OCI-LY7 (cell line): ENCODE data around the gene ZBTB49. TPM values are rescaled to one million over a fixed set of nuclear protein-coding genes. Genes with fewer than 3 reads are reported as not detected.

ENCODE experiments used
- BruUV-seq: library from RNA; stranded (reverse); fragments of 400-500 nt; replicated peaks from 2 replicates; lab custom pipeline; 2021; lab: Mats Ljungman, UMichigan
- CTCF ChIA-PET: fragments of 300-600 bp; sonication (Branson Sonifier 250); formaldehyde crosslinking; loops from one replicate; lab custom pipeline; 2022; ENCODE audit warnings: antibody characterized with exemption; ENCODE audit not compliant: unreplicated experiment; lab: Charles Lee
- POLR2A ChIA-PET: fragments of 300-600 bp; sonication (Branson Sonifier 250); formaldehyde crosslinking; loops from one replicate; lab custom pipeline; 2022; ENCODE audit warnings: antibody characterized with exemption; lab: Charles Lee
- DNase-seq: peaks from one replicate; pipeline ENCODE4 v3.0.0-alpha.2; 2015; ENCODE audit warnings: low spot score
- H2AFZ ChIP-seq: fragments of 200-600 bp; sonication (generic), shearing (Covaris generic); 2 replicates; pipeline ENCODE4 v1.6.1; 2014; ENCODE audit warnings: mild to moderate bottlenecking, antibody characterized with exemption, low read length, moderate library complexity
- H3K27ac ChIP-seq: fragments of 200-600 bp; sonication (generic); 2 replicates; pipeline ENCODE4 v1.5.1; 2014; ENCODE audit warnings: mixed run types, low read depth, mild to moderate bottlenecking, moderate library complexity, low read length, inconsistent platforms; ENCODE audit not compliant: poor library complexity, severe bottlenecking
- H3K36me3 ChIP-seq: fragments of 200-600 bp; sonication (generic); 2 replicates; pipeline ENCODE4 v1.6.1; 2014; ENCODE audit warnings: mild to moderate bottlenecking, antibody characterized with exemption, low read length, moderate library complexity, mixed read lengths; ENCODE audit not compliant: insufficient read depth
- H3K4me1 ChIP-seq: fragments of 200-600 bp; sonication (generic); 2 replicates; pipeline ENCODE4 v1.5.1; 2014; ENCODE audit warnings: mild to moderate bottlenecking, low read length; ENCODE audit not compliant: insufficient read depth, poor library complexity, severe bottlenecking
- H3K4me2 ChIP-seq: fragments of 200-600 bp; sonication (generic); 2 replicates; pipeline ENCODE4 v1.6.1; 2014; ENCODE audit warnings: mild to moderate bottlenecking, low read length
- H3K4me3 ChIP-seq: fragments of 200-600 bp; sonication (generic); 2 replicates; pipeline ENCODE4 v1.5.1; 2014; ENCODE audit warnings: mild to moderate bottlenecking, low read depth, low read length; ENCODE audit not compliant: poor library complexity, severe bottlenecking
- H3K79me2 ChIP-seq: fragments of 200-600 bp; sonication (generic); 2 replicates; pipeline ENCODE4 v1.6.1; 2016; ENCODE audit warnings: low read depth, mild to moderate bottlenecking, low read length, moderate library complexity, mixed read lengths; ENCODE audit not compliant: insufficient read depth
- H3K9me2 ChIP-seq: fragments of 200-600 bp; sonication (generic); 2 replicates; pipeline ENCODE4 v1.6.1; 2016; ENCODE audit warnings: mild to moderate bottlenecking, low read length, mixed read lengths; ENCODE audit not compliant: insufficient read depth
- H3K9me3 ChIP-seq: fragments of 200-600 bp; sonication (generic); 2 replicates; pipeline ENCODE4 v1.6.1; 2014; ENCODE audit warnings: mild to moderate bottlenecking, mixed run types, low read length, mixed read lengths
- H4K20me1 ChIP-seq: fragments of 200-600 bp; sonication (generic); 2 replicates; pipeline ENCODE4 v1.6.1; 2014; ENCODE audit warnings: mild to moderate bottlenecking, antibody characterized with exemption, low read length, moderate library complexity, mixed read lengths; ENCODE audit not compliant: insufficient read depth
- EZH2phosphoT487 ChIP-seq: fragments of 200-600 bp; sonication (generic); IDR thresholded peaks from 2 replicates; pipeline ENCODE4 v1.6.1; 2018; ENCODE audit warnings: low read depth, borderline replicate concordance, mild to moderate bottlenecking, mixed run types, antibody characterized with exemption, low read length, moderate library complexity, mixed read lengths
- intact Hi-C: fragments of 100-400 bp; cut with micrococcal nuclease; formaldehyde crosslinking; loops from one replicate; pipeline ENCODE4 v1.10.0; 2022; ENCODE audit not compliant: unreplicated experiment
- total RNA-seq, 2 experiments: library from RNA; depleted of rRNA in 1 of 2; stranded (reverse); fragments of >200 nt in 1 of 2; shearing (Covaris generic) in 1 of 2; gene quantifications; 2 replicates each; pipeline ENCODE4 v1.2.3, GENCODE V29; 2014 to 2022
- TF ChIP-seq, protein P1 (sequence below): fragments of 200-600 bp; sonication (generic); conservative IDR thresholded peaks from 2 replicates; pipeline ENCODE4 v1.5.1; 2014; ENCODE audit warnings: mild to moderate bottlenecking, antibody characterized with exemption, low read length, moderate library complexity, mixed read lengths

Gene ZBTB49
- total RNA-seq, 2 experiments from 2014 or later: 6.5 to 8.7 TPM

DNA sequence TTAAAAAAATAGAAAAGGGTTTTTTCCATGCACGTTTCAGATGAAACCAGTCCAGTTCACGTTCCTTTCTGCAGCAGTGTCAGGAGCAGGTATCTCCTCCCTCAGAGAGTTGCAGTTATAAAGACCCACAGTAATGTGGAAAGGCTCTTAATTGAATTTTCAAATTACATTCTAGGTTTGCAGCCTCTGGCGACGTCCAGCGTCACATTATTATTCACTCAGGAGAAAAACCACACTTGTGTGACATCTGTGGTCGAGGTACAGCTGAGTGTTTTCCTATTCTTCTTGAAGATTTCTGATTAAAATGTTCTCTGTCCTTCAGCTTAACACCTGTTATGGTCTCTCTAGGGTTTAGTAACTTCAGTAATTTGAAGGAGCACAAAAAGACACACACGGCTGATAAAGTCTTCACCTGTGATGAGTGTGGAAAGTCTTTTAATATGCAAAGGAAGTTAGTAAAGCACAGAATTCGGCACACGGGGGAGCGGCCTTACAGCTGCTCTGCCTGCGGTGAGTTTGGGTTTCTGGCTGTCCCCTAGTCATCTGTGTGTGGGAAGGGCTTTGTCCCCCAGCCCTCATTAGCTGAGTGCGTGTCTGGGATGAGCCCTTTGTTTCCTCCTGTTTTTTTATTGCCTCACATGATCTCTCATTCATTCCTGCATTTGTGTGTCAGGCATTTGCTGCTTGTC, 25.6 kb downstream of the ZBTB49 start:
- H3K36me3 ChIP-seq: peaks cover 25% of the 10 kb centered on the region; the same call in 1 of the 2 replicates
- H3K9me2 ChIP-seq: no peaks in the 10 kb centered on the region
- intact Hi-C loops: loop anchor here (2.0 kb wide), 1 partner anchor 25 kb away; the partner anchor contains the start of genes LYAR and ZBTB49
- no peak for TF ChIP-seq EZH2phosphoT487
- TF ChIP-seq, protein P1, sequence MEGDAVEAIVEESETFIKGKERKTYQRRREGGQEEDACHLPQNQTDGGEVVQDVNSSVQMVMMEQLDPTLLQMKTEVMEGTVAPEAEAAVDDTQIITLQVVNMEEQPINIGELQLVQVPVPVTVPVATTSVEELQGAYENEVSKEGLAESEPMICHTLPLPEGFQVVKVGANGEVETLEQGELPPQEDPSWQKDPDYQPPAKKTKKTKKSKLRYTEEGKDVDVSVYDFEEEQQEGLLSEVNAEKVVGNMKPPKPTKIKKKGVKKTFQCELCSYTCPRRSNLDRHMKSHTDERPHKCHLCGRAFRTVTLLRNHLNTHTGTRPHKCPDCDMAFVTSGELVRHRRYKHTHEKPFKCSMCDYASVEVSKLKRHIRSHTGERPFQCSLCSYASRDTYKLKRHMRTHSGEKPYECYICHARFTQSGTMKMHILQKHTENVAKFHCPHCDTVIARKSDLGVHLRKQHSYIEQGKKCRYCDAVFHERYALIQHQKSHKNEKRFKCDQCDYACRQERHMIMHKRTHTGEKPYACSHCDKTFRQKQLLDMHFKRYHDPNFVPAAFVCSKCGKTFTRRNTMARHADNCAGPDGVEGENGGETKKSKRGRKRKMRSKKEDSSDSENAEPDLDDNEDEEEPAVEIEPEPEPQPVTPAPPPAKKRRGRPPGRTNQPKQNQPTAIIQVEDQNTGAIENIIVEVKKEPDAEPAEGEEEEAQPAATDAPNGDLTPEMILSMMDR: no peak
- H3K9me3 ChIP-seq: no peaks in the 10 kb centered on the region
- H3K4me2 ChIP-seq: peak overlapping the region; percentile 43
- peak; percentile 71 for DNase-seq
- CTCF ChIA-PET: no interaction called here
- H3K4me1 ChIP-seq: peaks cover 48% of the 10 kb centered on the region
- peak overlapping the region; percentile 2 for H3K4me3 ChIP-seq
- no peaks in the 10 kb centered on the region for H3K79me2 ChIP-seq
- H3K27ac ChIP-seq: peak overlapping the region; percentile 69
- H2AFZ ChIP-seq: 0 out of 2 replicates have a peak overlapping the region, but pooled peaks have one; percentile 7
- POLR2A ChIA-PET: interaction anchor here (0.8 to 2.1 kb wide), 5 partner anchors 11 to 28 kb away, joined by 3 to 5 read pairs (median 4); no protein-coding TSS in a partner anchor
- H4K20me1 ChIP-seq: no peaks in the 10 kb centered on the region
- BruUV-seq: no TSS peak

GRCh38 chr4:4316150-4316495, 26.1 kb downstream of the ZBTB49 start:
- Histone ChIP-seq H4K20me1 (no peaks in the 10 kb centered on the region), H3K4me2 (peak overlapping the region; percentile 43), H3K4me1 (peaks cover 44% of the 10 kb centered on the region), H3K9me3 (no peaks in the 10 kb centered on the region), H3K4me3 (no peak overlapping the region), H3K9me2 (no peaks in the 10 kb centered on the region), H3K27ac (peak overlapping the region; percentile 69), H2AFZ (no peak overlapping the region), H3K36me3 (peaks cover 30% of the 10 kb centered on the region; the same call in 1 of the 2 replicates), H3K79me2 (no peaks in the 10 kb centered on the region)
- ChIA-PET POLR2A (interaction anchor here (0.8 to 2.1 kb wide), 3 partner anchors 14 to 26 kb away, joined by 3 to 5 read pairs (median 5); no protein-coding TSS in a partner anchor), CTCF (no interaction called here)
- intact Hi-C loops: no loop called here
- TF ChIP-seq, protein P1: no peak
- TF ChIP-seq EZH2phosphoT487: no peak
- no TSS peak for BruUV-seq
- DNase-seq: no peak
